ENCODE measurements around the gene FAM72C.
"Not testable (repeated sequence)": the region's sequence is repeated elsewhere in the genome, so short reads cannot be mapped to it uniquely, and the experiment has no call there.

GRCh38 chr1:143989719-143990118 lies 17.9 kb upstream of the FAM72C start:
- TF ChIP-seq CTCF, POLR2A (IDR thresholded peaks at IDR 0.05): not testable (repeated sequence)
